OCI-LY7 (cell line): ENCODE measurements around the gene TBC1D17. TPM values are rescaled to one million over a fixed set of nuclear protein-coding genes. Genes with fewer than 3 reads are reported as not detected.

Experiments used
- BruUV-seq: library from RNA; stranded (reverse); fragments of 400-500 nt; replicated peaks from 2 replicates; lab custom pipeline; 2021; lab: Mats Ljungman, UMichigan
- CTCF ChIA-PET: fragments of 300-600 bp; sonication (Branson Sonifier 250); formaldehyde crosslinking; loops from one replicate; lab custom pipeline; 2022; ENCODE audit warnings: antibody characterized with exemption; ENCODE audit not compliant: unreplicated experiment; lab: Charles Lee
- POLR2A ChIA-PET: fragments of 300-600 bp; sonication (Branson Sonifier 250); formaldehyde crosslinking; loops from one replicate; lab custom pipeline; 2022; ENCODE audit warnings: antibody characterized with exemption; lab: Charles Lee
- DNase-seq: peaks from one replicate; pipeline ENCODE4 v3.0.0-alpha.2; 2015; ENCODE audit warnings: low spot score
- H2AFZ ChIP-seq: fragments of 200-600 bp; sonication (generic), shearing (Covaris generic); 2 replicates; pipeline ENCODE4 v1.6.1; 2014; ENCODE audit warnings: mild to moderate bottlenecking, antibody characterized with exemption, low read length, moderate library complexity
- H3K27ac ChIP-seq: fragments of 200-600 bp; sonication (generic); 2 replicates; pipeline ENCODE4 v1.5.1; 2014; ENCODE audit warnings: mixed run types, low read depth, mild to moderate bottlenecking, moderate library complexity, low read length, inconsistent platforms; ENCODE audit not compliant: poor library complexity, severe bottlenecking
- H3K36me3 ChIP-seq: fragments of 200-600 bp; sonication (generic); 2 replicates; pipeline ENCODE4 v1.6.1; 2014; ENCODE audit warnings: mild to moderate bottlenecking, antibody characterized with exemption, low read length, moderate library complexity, mixed read lengths; ENCODE audit not compliant: insufficient read depth
- H3K4me1 ChIP-seq: fragments of 200-600 bp; sonication (generic); 2 replicates; pipeline ENCODE4 v1.5.1; 2014; ENCODE audit warnings: mild to moderate bottlenecking, low read length; ENCODE audit not compliant: insufficient read depth, poor library complexity, severe bottlenecking
- H3K4me2 ChIP-seq: fragments of 200-600 bp; sonication (generic); 2 replicates; pipeline ENCODE4 v1.6.1; 2014; ENCODE audit warnings: mild to moderate bottlenecking, low read length
- H3K4me3 ChIP-seq: fragments of 200-600 bp; sonication (generic); 2 replicates; pipeline ENCODE4 v1.5.1; 2014; ENCODE audit warnings: mild to moderate bottlenecking, low read depth, low read length; ENCODE audit not compliant: poor library complexity, severe bottlenecking
- H3K79me2 ChIP-seq: fragments of 200-600 bp; sonication (generic); 2 replicates; pipeline ENCODE4 v1.6.1; 2016; ENCODE audit warnings: low read depth, mild to moderate bottlenecking, low read length, moderate library complexity, mixed read lengths; ENCODE audit not compliant: insufficient read depth
- H3K9me2 ChIP-seq: fragments of 200-600 bp; sonication (generic); 2 replicates; pipeline ENCODE4 v1.6.1; 2016; ENCODE audit warnings: mild to moderate bottlenecking, low read length, mixed read lengths; ENCODE audit not compliant: insufficient read depth
- H3K9me3 ChIP-seq: fragments of 200-600 bp; sonication (generic); 2 replicates; pipeline ENCODE4 v1.6.1; 2014; ENCODE audit warnings: mild to moderate bottlenecking, mixed run types, low read length, mixed read lengths
- H4K20me1 ChIP-seq: fragments of 200-600 bp; sonication (generic); 2 replicates; pipeline ENCODE4 v1.6.1; 2014; ENCODE audit warnings: mild to moderate bottlenecking, antibody characterized with exemption, low read length, moderate library complexity, mixed read lengths; ENCODE audit not compliant: insufficient read depth
- EZH2phosphoT487 ChIP-seq: fragments of 200-600 bp; sonication (generic); IDR thresholded peaks from 2 replicates; pipeline ENCODE4 v1.6.1; 2018; ENCODE audit warnings: low read depth, borderline replicate concordance, mild to moderate bottlenecking, mixed run types, antibody characterized with exemption, low read length, moderate library complexity, mixed read lengths
- intact Hi-C: fragments of 100-400 bp; cut with micrococcal nuclease; formaldehyde crosslinking; loops from one replicate; pipeline ENCODE4 v1.10.0; 2022; ENCODE audit not compliant: unreplicated experiment
- total RNA-seq, 2 experiments: library from RNA; depleted of rRNA in 1 of 2; stranded (reverse); fragments of >200 nt in 1 of 2; shearing (Covaris generic) in 1 of 2; gene quantifications; 2 replicates each; pipeline ENCODE4 v1.2.3, GENCODE V29; 2014 to 2022
- TF ChIP-seq, protein P1 (sequence below): fragments of 200-600 bp; sonication (generic); conservative IDR thresholded peaks from 2 replicates; pipeline ENCODE4 v1.5.1; 2014; ENCODE audit warnings: mild to moderate bottlenecking, antibody characterized with exemption, low read length, moderate library complexity, mixed read lengths

Gene TBC1D17
- total RNA-seq, 2 experiments from 2014 or later: 8.0 to 24.0 TPM

GRCh38 chr19:49861541-49862378, 15.7 kb upstream of the TBC1D17 start:
- Histone ChIP-seq H3K4me1 (peaks cover 21% of the 10 kb centered on the region), H4K20me1 (peaks cover 10% of the 10 kb centered on the region; the same call in 1 of the 2 replicates), H3K9me3 (no peaks in the 10 kb centered on the region), H3K36me3 (peaks cover 81% of the 10 kb centered on the region), H3K4me2 (no peak overlapping the region), H3K9me2 (no peaks in the 10 kb centered on the region), H3K27ac (no peak overlapping the region), H3K79me2 (peaks cover 26% of the 10 kb centered on the region; the same call in 1 of the 2 replicates), H2AFZ (no peak overlapping the region), H3K4me3 (no peak overlapping the region)
- BruUV-seq: no TSS peak
- intact Hi-C loops: no loop called here
- TF ChIP-seq, protein P1, sequence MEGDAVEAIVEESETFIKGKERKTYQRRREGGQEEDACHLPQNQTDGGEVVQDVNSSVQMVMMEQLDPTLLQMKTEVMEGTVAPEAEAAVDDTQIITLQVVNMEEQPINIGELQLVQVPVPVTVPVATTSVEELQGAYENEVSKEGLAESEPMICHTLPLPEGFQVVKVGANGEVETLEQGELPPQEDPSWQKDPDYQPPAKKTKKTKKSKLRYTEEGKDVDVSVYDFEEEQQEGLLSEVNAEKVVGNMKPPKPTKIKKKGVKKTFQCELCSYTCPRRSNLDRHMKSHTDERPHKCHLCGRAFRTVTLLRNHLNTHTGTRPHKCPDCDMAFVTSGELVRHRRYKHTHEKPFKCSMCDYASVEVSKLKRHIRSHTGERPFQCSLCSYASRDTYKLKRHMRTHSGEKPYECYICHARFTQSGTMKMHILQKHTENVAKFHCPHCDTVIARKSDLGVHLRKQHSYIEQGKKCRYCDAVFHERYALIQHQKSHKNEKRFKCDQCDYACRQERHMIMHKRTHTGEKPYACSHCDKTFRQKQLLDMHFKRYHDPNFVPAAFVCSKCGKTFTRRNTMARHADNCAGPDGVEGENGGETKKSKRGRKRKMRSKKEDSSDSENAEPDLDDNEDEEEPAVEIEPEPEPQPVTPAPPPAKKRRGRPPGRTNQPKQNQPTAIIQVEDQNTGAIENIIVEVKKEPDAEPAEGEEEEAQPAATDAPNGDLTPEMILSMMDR: no peak
- no peak for TF ChIP-seq EZH2phosphoT487
- DNase-seq: no peak
- ChIA-PET POLR2A (interaction anchor here (0.5 kb wide), 1 partner anchor 18 kb away, joined by 3 read pairs; no protein-coding TSS in a partner anchor), CTCF (no interaction called here)

GRCh38 chr19:49862391-49863253, 14.9 kb upstream of the TBC1D17 start:
- H4K20me1 ChIP-seq: peaks cover 10% of the 10 kb centered on the region; the same call in 1 of the 2 replicates
- peaks cover 73% of the 10 kb centered on the region for H3K36me3 ChIP-seq
- no peak overlapping the region for H3K4me2 ChIP-seq
- H3K4me3 ChIP-seq: no peak overlapping the region
- peak; percentile 43 for DNase-seq
- no peak overlapping the region for H3K27ac ChIP-seq
- intact Hi-C loops: no loop called here
- ChIA-PET CTCF (interaction anchor here (0.6 kb wide), 1 partner anchor 50 kb away, joined by 5 read pairs; the partner anchor contains the start of gene FUZ), POLR2A (interaction anchor here (0.5 kb wide), 1 partner anchor 19 kb away, joined by 3 read pairs; no protein-coding TSS in a partner anchor)
- H3K9me2 ChIP-seq: no peaks in the 10 kb centered on the region
- no peaks in the 10 kb centered on the region for H3K9me3 ChIP-seq
- H3K79me2 ChIP-seq: peaks cover 28% of the 10 kb centered on the region; the same call in 1 of the 2 replicates
- no TSS peak for BruUV-seq
- no peak for TF ChIP-seq EZH2phosphoT487
- TF ChIP-seq, protein P1: peak; percentile 71
- peaks cover 23% of the 10 kb centered on the region for H3K4me1 ChIP-seq
- no peak overlapping the region for H2AFZ ChIP-seq
